Neural cell (in vitro differentiated cells): Measurements from ENCODE around the gene MRPL4. TPM values are rescaled to one million over a fixed set of nuclear protein-coding genes. Genes with fewer than 3 reads are reported as not detected.

Source experiments
- H2AFZ ChIP-seq: fragments of 200-600, 300-800 bp; sonication (generic), shearing (Covaris generic); 2 replicates; pipeline ENCODE4 v1.6.0; 2014; ENCODE audit warnings: low read depth, mild to moderate bottlenecking, antibody characterized with exemption, low read length, moderate library complexity
- H3F3A ChIP-seq: fragments of 200-600 bp; shearing (Covaris generic); 2 replicates; pipeline ENCODE4 v1.6.1; 2016; ENCODE audit warnings: mild to moderate bottlenecking, moderate library complexity, mixed read lengths, antibody characterized with exemption, low read length; ENCODE audit not compliant: insufficient read depth, poor library complexity, severe bottlenecking
- H3K27ac ChIP-seq: fragments of 200-600, 300-800 bp; sonication (generic), shearing (Covaris generic); 2 replicates; pipeline ENCODE4 v1.5.1; 2014; ENCODE audit warnings: mild to moderate bottlenecking, low read length, moderate library complexity
- H3K27me3 ChIP-seq: fragments of 300-800, 200-600 bp; sonication (generic), shearing (Covaris generic); 2 replicates; pipeline ENCODE4 v1.6.0; 2014; ENCODE audit warnings: mild to moderate bottlenecking, low read depth, low read length, moderate library complexity; ENCODE audit not compliant: insufficient read depth
- H3K36me3 ChIP-seq: fragments of 300-800, 200-600 bp; sonication (generic), shearing (Covaris generic); 2 replicates; pipeline ENCODE4 v1.5.1; 2014; ENCODE audit warnings: mild to moderate bottlenecking, antibody characterized with exemption, low read length, moderate library complexity; ENCODE audit not compliant: insufficient read depth
- H3K4me2 ChIP-seq: fragments of 300-800, 200-600 bp; sonication (generic), shearing (Covaris generic); 2 replicates; pipeline ENCODE4 v1.6.0; 2014; ENCODE audit warnings: mild to moderate bottlenecking, low read length
- H3K4me3 ChIP-seq: fragments of 300-800, 200-600 bp; sonication (generic), shearing (Covaris generic); 2 replicates; pipeline ENCODE4 v1.5.1; 2014; ENCODE audit warnings: mild to moderate bottlenecking, low read length, moderate library complexity
- H3K79me2 ChIP-seq: fragments of 200-600 bp; shearing (Covaris generic); replicated peaks from 2 replicates; pipeline ENCODE4 v1.6.0; 2014; ENCODE audit warnings: mild to moderate bottlenecking, low read length, moderate library complexity; ENCODE audit not compliant: insufficient read depth
- H3K9ac ChIP-seq: fragments of 300-800, 200-600 bp; sonication (generic), shearing (Covaris generic); 2 replicates; pipeline ENCODE4 v1.6.1; 2016; ENCODE audit warnings: mild to moderate bottlenecking, low read length, mixed read lengths
- H3K9me2 ChIP-seq: fragments of 200-600 bp; shearing (Covaris generic); 2 replicates; pipeline ENCODE4 v1.6.1; 2016; ENCODE audit warnings: mild to moderate bottlenecking, low read length, mixed read lengths; ENCODE audit not compliant: insufficient read depth
- H3K9me3 ChIP-seq: fragments of 200-600, 300-800 bp; sonication (generic), shearing (Covaris generic); 2 replicates; pipeline ENCODE4 v1.6.1; 2016; ENCODE audit warnings: mild to moderate bottlenecking, mixed run types, low read length, moderate library complexity, mixed read lengths
- H4K20me1 ChIP-seq: fragments of 200-600 bp; shearing (Covaris generic); 2 replicates; pipeline ENCODE4 v1.6.1; 2016; ENCODE audit warnings: mild to moderate bottlenecking, mixed run types; ENCODE audit not compliant: insufficient read depth
- EP300 ChIP-seq: fragments of 450-650 bp; conservative IDR thresholded peaks from 2 replicates; pipeline ENCODE4 v1.6.1; 2014; ENCODE audit warnings: antibody characterized with exemption, mild to moderate bottlenecking, moderate library complexity; ENCODE audit not compliant: poor library complexity, severe bottlenecking
- EZH2 ChIP-seq: fragments of 200-600, 300-800 bp; shearing (Covaris generic), sonication (generic); IDR thresholded peaks from 2 replicates; pipeline ENCODE4 v1.6.1; 2014; ENCODE audit warnings: antibody characterized with exemption, low read length, borderline replicate concordance, mild to moderate bottlenecking; ENCODE audit not compliant: insufficient read depth, poor library complexity, severe bottlenecking
- MXI1 ChIP-seq: fragments of 450-650 bp; conservative IDR thresholded peaks from 2 replicates; pipeline ENCODE4 v1.6.1; 2014; ENCODE audit warnings: antibody characterized with exemption, mild to moderate bottlenecking; ENCODE audit not compliant: poor library complexity, severe bottlenecking
- POLR2AphosphoS5 ChIP-seq: IDR thresholded peaks from 2 replicates; pipeline ENCODE4 v1.6.1; 2012
- RAD21 ChIP-seq: fragments of 450-650 bp; conservative IDR thresholded peaks from 2 replicates; pipeline ENCODE4 v1.6.1; 2014; ENCODE audit warnings: antibody characterized with exemption, mild to moderate bottlenecking, moderate library complexity
- SMC3 ChIP-seq: fragments of 450-650 bp; conservative IDR thresholded peaks from 2 replicates; pipeline ENCODE4 v1.6.1; 2014; ENCODE audit warnings: antibody characterized with exemption, mild to moderate bottlenecking, moderate library complexity; ENCODE audit not compliant: poor library complexity
- TAF1 ChIP-seq: IDR thresholded peaks from 2 replicates; pipeline ENCODE4 v1.6.1; 2012; ENCODE audit warnings: low read depth
- polyA plus RNA-seq: library from polyadenylated mRNA; depleted of rRNA; stranded (reverse); fragments of >200 nt; gene quantifications from 2 replicates; pipeline ENCODE4 v1.2.3, GENCODE V29; 2014
- TF ChIP-seq, protein P1 (sequence below): IDR thresholded peaks from 2 replicates; pipeline ENCODE4 v1.6.1; 2012; ENCODE audit warnings: borderline replicate concordance
- TF ChIP-seq, protein P2 (sequence below): fragments of 450-650 bp; IDR thresholded peaks from 2 replicates; pipeline ENCODE4 v1.5.1; 2014; ENCODE audit warnings: antibody characterized with exemption, mild to moderate bottlenecking, moderate library complexity; ENCODE audit not compliant: poor library complexity, severe bottlenecking

MRPL4 gene
- polyA plus RNA-seq, 1 donor from 2014 or later: 27.2 TPM

DNA sequence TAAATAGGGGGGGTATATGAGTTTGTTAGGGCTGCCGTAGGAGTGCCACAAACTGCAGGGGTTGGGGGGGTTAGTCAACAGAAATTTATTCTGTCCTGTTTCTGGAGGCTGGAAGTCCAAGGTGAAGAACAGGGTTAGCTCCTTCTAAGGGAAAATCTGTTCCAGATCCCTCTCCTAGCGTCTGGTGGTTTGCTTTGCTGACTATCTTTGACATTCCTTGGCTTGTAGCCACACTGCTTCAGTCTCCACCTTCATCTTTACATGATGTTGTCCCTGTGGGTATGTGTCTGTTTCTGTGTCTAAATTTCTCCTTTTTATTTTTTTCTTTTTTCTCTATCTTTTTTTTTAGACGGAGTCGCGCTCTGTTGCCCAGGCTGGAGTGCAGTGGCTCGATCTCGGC is 10.8 kb downstream of the MRPL4 start:
- Histone ChIP-seq H3K27ac (no peak overlapping the region), H3K9me2 (no peaks in the 10 kb centered on the region), H3K4me2 (no peak overlapping the region), H3K27me3 (no peaks in the 10 kb centered on the region), H3K36me3 (no peaks in the 10 kb centered on the region), H3K9me3 (no peaks in the 10 kb centered on the region), H3K4me3 (no peak overlapping the region), H3K79me2 (no peaks in the 10 kb centered on the region), H4K20me1 (no peaks in the 10 kb centered on the region), H2AFZ (no peak overlapping the region), H3F3A (no peaks in the 10 kb centered on the region), H3K9ac (no peak overlapping the region)
- no peak for TF ChIP-seq EP300
- TF ChIP-seq, protein P1, sequence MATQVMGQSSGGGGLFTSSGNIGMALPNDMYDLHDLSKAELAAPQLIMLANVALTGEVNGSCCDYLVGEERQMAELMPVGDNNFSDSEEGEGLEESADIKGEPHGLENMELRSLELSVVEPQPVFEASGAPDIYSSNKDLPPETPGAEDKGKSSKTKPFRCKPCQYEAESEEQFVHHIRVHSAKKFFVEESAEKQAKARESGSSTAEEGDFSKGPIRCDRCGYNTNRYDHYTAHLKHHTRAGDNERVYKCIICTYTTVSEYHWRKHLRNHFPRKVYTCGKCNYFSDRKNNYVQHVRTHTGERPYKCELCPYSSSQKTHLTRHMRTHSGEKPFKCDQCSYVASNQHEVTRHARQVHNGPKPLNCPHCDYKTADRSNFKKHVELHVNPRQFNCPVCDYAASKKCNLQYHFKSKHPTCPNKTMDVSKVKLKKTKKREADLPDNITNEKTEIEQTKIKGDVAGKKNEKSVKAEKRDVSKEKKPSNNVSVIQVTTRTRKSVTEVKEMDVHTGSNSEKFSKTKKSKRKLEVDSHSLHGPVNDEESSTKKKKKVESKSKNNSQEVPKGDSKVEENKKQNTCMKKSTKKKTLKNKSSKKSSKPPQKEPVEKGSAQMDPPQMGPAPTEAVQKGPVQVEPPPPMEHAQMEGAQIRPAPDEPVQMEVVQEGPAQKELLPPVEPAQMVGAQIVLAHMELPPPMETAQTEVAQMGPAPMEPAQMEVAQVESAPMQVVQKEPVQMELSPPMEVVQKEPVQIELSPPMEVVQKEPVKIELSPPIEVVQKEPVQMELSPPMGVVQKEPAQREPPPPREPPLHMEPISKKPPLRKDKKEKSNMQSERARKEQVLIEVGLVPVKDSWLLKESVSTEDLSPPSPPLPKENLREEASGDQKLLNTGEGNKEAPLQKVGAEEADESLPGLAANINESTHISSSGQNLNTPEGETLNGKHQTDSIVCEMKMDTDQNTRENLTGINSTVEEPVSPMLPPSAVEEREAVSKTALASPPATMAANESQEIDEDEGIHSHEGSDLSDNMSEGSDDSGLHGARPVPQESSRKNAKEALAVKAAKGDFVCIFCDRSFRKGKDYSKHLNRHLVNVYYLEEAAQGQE: no peak
- TF ChIP-seq SMC3: no peak
- no peak for TF ChIP-seq RAD21
- no peak for TF ChIP-seq POLR2AphosphoS5

DNA sequence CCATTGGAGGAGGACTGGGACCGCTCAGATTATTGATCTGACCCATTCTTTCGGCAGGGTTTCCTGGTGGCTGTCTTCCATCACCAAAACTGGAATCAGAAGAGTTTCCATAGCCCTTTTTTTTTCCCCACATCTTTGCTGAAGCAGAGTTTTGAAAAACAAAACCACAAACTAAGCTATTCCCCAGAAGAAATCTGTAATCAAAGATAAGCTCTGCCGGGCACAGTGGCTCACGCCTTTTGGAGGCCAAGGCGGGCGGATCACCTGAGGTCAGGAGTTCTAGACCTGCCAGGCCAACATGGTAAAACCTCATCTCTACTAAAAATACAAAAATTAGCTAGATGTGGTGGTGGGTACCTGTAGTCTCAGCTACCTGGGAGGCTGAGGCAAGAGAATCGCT is 14.7 kb downstream of the MRPL4 start:
- Histone ChIP-seq H3F3A (no peaks in the 10 kb centered on the region), H3K4me2 (no peak overlapping the region), H3K9ac (no peak overlapping the region), H3K9me3 (no peaks in the 10 kb centered on the region), H3K27me3 (peaks cover 29% of the 10 kb centered on the region), H2AFZ (no peak overlapping the region), H3K36me3 (no peaks in the 10 kb centered on the region), H3K79me2 (no peaks in the 10 kb centered on the region), H4K20me1 (no peaks in the 10 kb centered on the region), H3K4me3 (no peak overlapping the region), H3K27ac (no peak overlapping the region), H3K9me2 (no peaks in the 10 kb centered on the region)
- no peak for TF ChIP-seq POLR2AphosphoS5
- TF ChIP-seq EP300: no peak
- no peak for TF ChIP-seq TAF1
- TF ChIP-seq MXI1: no peak
- TF ChIP-seq, protein P2, sequence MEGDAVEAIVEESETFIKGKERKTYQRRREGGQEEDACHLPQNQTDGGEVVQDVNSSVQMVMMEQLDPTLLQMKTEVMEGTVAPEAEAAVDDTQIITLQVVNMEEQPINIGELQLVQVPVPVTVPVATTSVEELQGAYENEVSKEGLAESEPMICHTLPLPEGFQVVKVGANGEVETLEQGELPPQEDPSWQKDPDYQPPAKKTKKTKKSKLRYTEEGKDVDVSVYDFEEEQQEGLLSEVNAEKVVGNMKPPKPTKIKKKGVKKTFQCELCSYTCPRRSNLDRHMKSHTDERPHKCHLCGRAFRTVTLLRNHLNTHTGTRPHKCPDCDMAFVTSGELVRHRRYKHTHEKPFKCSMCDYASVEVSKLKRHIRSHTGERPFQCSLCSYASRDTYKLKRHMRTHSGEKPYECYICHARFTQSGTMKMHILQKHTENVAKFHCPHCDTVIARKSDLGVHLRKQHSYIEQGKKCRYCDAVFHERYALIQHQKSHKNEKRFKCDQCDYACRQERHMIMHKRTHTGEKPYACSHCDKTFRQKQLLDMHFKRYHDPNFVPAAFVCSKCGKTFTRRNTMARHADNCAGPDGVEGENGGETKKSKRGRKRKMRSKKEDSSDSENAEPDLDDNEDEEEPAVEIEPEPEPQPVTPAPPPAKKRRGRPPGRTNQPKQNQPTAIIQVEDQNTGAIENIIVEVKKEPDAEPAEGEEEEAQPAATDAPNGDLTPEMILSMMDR: no peak
- TF ChIP-seq SMC3: no peak
- no peak for TF ChIP-seq RAD21
- TF ChIP-seq, protein P1: no peak
- TF ChIP-seq EZH2: no peak
